Trophoblast cell (in vitro differentiated cells and primary cell): ENCODE measurements around the gene FGR.
A peak's percentile ranks its signal among the peaks of the same experiment; 100 is the strongest.

Experiments
- DNase-seq, 2 donors: peaks; one replicate each; pipeline ENCODE4 v3.0.0-alpha.2; 2016
- H2AFZ ChIP-seq: 2 replicates; pipeline ENCODE4 v1.6.1; 2013; ENCODE audit warnings: low read length, moderate library complexity, mild to moderate bottlenecking; ENCODE audit not compliant: insufficient read depth, poor library complexity
- H2AK5ac ChIP-seq: 2 replicates; pipeline ENCODE4 v1.6.1; 2013; ENCODE audit warnings: mild to moderate bottlenecking, low read length
- H2BK120ac ChIP-seq: 2 replicates; pipeline ENCODE4 v1.6.1; 2013; ENCODE audit warnings: low read length, mild to moderate bottlenecking, moderate library complexity; ENCODE audit not compliant: insufficient read depth, poor library complexity
- H2BK12ac ChIP-seq: 2 replicates; pipeline ENCODE4 v1.6.1; 2013; ENCODE audit warnings: mild to moderate bottlenecking, low read length, moderate library complexity
- H2BK5ac ChIP-seq: 2 replicates; pipeline ENCODE4 v1.6.1; 2013; ENCODE audit warnings: low read length, low read depth, moderate library complexity, mild to moderate bottlenecking; ENCODE audit not compliant: poor library complexity
- H3K14ac ChIP-seq: 2 replicates; pipeline ENCODE4 v1.6.1; 2013; ENCODE audit warnings: mild to moderate bottlenecking, low read length
- H3K18ac ChIP-seq: 2 replicates; pipeline ENCODE4 v1.6.1; 2013; ENCODE audit warnings: mild to moderate bottlenecking, low read length
- H3K23ac ChIP-seq: 2 replicates; pipeline ENCODE4 v1.6.1; 2013; ENCODE audit warnings: low read length
- H3K27ac ChIP-seq: 2 replicates; pipeline ENCODE4 v1.5.1; 2013; ENCODE audit warnings: low read depth, mild to moderate bottlenecking, inconsistent platforms, low read length, moderate library complexity
- H3K27me3 ChIP-seq: 2 replicates; pipeline ENCODE4 v1.6.1; 2013; ENCODE audit warnings: inconsistent platforms, mild to moderate bottlenecking, low read length, moderate library complexity; ENCODE audit not compliant: insufficient read depth
- H3K36me3 ChIP-seq, 2 experiments: 1 replicate in 1 of 2; 2 replicates in 1 of 2; pipeline ENCODE4 v1.6.1; 2013; ENCODE audit warnings: low read length in 2 of 2, mild to moderate bottlenecking in 2 of 2, moderate library complexity in 1 of 2; ENCODE audit not compliant: insufficient read depth in 2 of 2, control insufficient read depth in 1 of 2
- H3K4ac ChIP-seq: 2 replicates; pipeline ENCODE4 v1.6.1; 2013; ENCODE audit warnings: low read depth, mild to moderate bottlenecking, low read length, moderate library complexity
- H3K4me1 ChIP-seq, 2 experiments: 1 replicate in 1 of 2; 2 replicates in 1 of 2; pipeline ENCODE4 v1.6.1; 2013; ENCODE audit warnings: low read length in 2 of 2, mild to moderate bottlenecking in 2 of 2, moderate library complexity in 1 of 2; ENCODE audit not compliant: insufficient read depth in 2 of 2, control insufficient read depth in 1 of 2
- H3K4me2 ChIP-seq: 2 replicates; pipeline ENCODE4 v1.6.1; 2013; ENCODE audit warnings: inconsistent platforms, mild to moderate bottlenecking, low read length, moderate library complexity
- H3K4me3 ChIP-seq: 2 replicates; pipeline ENCODE4 v1.5.1; 2013; ENCODE audit warnings: mild to moderate bottlenecking, low read depth, low read length, inconsistent platforms
- H3K79me1 ChIP-seq: one replicate; pipeline ENCODE4 v1.6.1; 2013; ENCODE audit warnings: low read length
- H3K79me2 ChIP-seq: 2 replicates; pipeline ENCODE4 v1.6.1; 2013; ENCODE audit warnings: low read length, mild to moderate bottlenecking; ENCODE audit not compliant: control insufficient read depth, insufficient read depth, poor library complexity
- H3K9ac ChIP-seq: 2 replicates; pipeline ENCODE4 v1.6.1; 2013; ENCODE audit warnings: mild to moderate bottlenecking, low read length
- H3K9me3 ChIP-seq: 2 replicates; pipeline ENCODE4 v1.6.1; 2013; ENCODE audit warnings: low read depth, mild to moderate bottlenecking, control low read depth, inconsistent platforms, low read length; ENCODE audit not compliant: insufficient read depth
- H4K12ac ChIP-seq: 2 replicates; pipeline ENCODE4 v1.6.1; 2013; ENCODE audit warnings: low read depth, mild to moderate bottlenecking, low read length, moderate library complexity
- H4K8ac ChIP-seq: 2 replicates; pipeline ENCODE4 v1.6.1; 2013; ENCODE audit warnings: low read depth, mild to moderate bottlenecking, low read length, moderate library complexity
- H4K91ac ChIP-seq: one replicate; pipeline ENCODE4 v1.6.1; 2013; ENCODE audit warnings: low read depth, mild to moderate bottlenecking, low read length, moderate library complexity
- WGBS: extraction: QIAGEN DNeasy Blood & Tissue Kit; methylation state at CpG from one replicate; pipeline ENCODE4 v1.1.7; 2013; ENCODE audit warnings: missing lambda C conversion rate; ENCODE audit not compliant: insufficient read length, insufficient coverage; ENCODE audit errors: extremely low coverage; 5-methylcytosine and 5-hydroxymethylcytosine counted together

Gene FGR

DNA sequence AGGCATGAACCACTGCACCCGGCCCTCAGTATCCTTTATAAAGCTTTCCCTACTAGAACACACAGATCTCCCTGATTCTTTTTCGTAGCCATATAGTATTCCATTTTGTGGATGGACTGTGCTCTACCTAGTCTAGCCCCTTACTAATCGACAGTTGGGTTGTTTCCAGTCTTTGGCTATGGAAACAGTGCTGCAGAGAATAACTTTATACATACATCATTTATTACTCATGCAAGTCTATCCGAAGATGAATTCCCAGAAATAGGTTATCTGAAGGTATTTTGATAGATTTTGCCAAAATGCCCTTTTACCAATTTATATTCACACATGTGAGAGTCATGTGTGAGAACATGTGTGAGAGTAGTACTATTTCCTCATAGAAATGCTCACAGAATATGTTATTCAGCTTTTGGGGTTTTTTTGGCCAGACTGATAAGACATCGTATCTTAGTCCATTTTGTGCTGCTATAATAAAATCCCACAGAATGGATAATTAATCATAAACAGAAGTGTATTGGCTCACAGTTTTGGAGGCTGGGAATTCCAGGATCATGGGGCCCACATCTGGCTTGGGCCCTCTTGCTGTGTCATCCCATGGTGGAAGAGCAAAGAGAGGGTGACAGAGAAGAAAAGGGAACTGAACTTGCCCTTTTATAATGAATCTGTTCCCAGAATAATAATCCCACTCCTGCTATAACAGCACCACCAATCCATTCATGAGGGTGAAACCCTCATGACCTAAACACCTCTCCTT, 17.3 kb upstream of the FGR start:
- H2AFZ ChIP-seq: no peak overlapping the region
- no peak overlapping the region for H2BK12ac ChIP-seq
- H3K14ac ChIP-seq: no peak overlapping the region
- no peak overlapping the region for H3K4me3 ChIP-seq
- peaks cover 5 to 12% of the 10 kb centered on the region in 2 experiments for H3K4me1 ChIP-seq
- no peak overlapping the region for H4K8ac ChIP-seq
- no peak overlapping the region for H2AK5ac ChIP-seq
- no peak overlapping the region for H4K12ac ChIP-seq
- H2BK5ac ChIP-seq: no peak overlapping the region
- WGBS: no CpG with 5 or more reads among the region's 5 CpGs
- DNase-seq: no peak
- no peaks in the 10 kb centered on the region for H3K79me2 ChIP-seq
- H4K91ac ChIP-seq: no peak overlapping the region
- no peaks in the 10 kb centered on the region for H3K27me3 ChIP-seq
- H3K23ac ChIP-seq: no peak overlapping the region
- no peak overlapping the region for H3K4ac ChIP-seq
- no peak overlapping the region for H3K27ac ChIP-seq
- H2BK120ac ChIP-seq: no peak overlapping the region
- H3K9me3 ChIP-seq: peaks cover 3% of the 10 kb centered on the region
- no peaks in the 10 kb centered on the region for H3K36me3 ChIP-seq
- H3K79me1 ChIP-seq: no peaks in the 10 kb centered on the region
- H3K4me2 ChIP-seq: no peak overlapping the region
- no peak overlapping the region for H3K18ac ChIP-seq
- no peak overlapping the region for H3K9ac ChIP-seq

DNA sequence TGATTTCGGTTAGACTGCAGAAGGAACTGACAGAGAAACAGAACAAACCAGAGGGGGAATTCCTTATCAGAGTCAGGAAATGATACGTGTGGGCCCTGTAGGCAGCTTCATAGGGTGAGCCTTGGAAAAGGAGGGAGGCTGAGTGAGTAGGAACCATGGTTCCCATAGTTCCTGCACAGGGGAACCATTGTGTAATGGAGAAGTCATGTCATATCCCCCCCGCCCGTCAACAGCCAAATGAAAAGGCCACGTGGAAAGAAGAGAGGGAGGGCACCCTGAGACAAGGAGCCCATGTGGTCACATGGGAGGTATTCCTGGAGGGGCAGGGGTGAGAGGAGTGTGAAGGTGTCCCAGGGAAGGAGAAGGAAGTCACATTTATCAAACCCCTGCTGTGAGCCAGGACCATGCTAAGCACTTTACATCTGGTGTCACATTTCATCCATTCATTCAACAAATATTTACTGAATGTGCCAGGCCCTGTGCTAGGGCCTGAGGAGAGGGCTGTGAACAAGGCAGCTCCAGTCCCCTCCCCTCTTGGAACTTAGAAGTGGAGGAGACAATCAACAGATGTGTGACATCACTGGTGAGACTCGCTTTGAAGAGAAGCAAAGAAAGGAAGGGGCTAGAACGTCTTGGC, 15.7 kb upstream of the FGR start:
- Histone ChIP-seq H2BK12ac (no peak overlapping the region), H3K9me3 (peaks cover 3% of the 10 kb centered on the region)
- no CpG with 5 or more reads among the region's 7 CpGs for WGBS

GRCh38 chr1:27650171-27650538, 15.2 kb upstream of the FGR start:
- H2BK12ac ChIP-seq: peak overlapping the region; percentile 41
- no peak overlapping the region for H4K12ac ChIP-seq
- no peaks in the 10 kb centered on the region for H3K27me3 ChIP-seq
- H3K18ac ChIP-seq: no peak overlapping the region
- no peak overlapping the region for H2AK5ac ChIP-seq
- no peak overlapping the region for H3K9ac ChIP-seq
- no peak overlapping the region for H2AFZ ChIP-seq
- WGBS: no CpG with 5 or more reads among the region's 1 CpG
- H3K14ac ChIP-seq: no peak overlapping the region
- no peaks in the 10 kb centered on the region for H3K79me2 ChIP-seq
- H3K23ac ChIP-seq: no peak overlapping the region
- DNase-seq: no peak
- peaks cover 5 to 10% of the 10 kb centered on the region in 2 experiments for H3K4me1 ChIP-seq
- H4K91ac ChIP-seq: no peak overlapping the region
- no peak overlapping the region for H3K4ac ChIP-seq
- peaks cover 2% of the 10 kb centered on the region for H3K9me3 ChIP-seq
- H3K4me3 ChIP-seq: no peak overlapping the region
- H2BK5ac ChIP-seq: no peak overlapping the region
- no peak overlapping the region for H2BK120ac ChIP-seq
- no peak overlapping the region for H3K4me2 ChIP-seq
- no peaks in the 10 kb centered on the region for H3K36me3 ChIP-seq
- no peak overlapping the region for H4K8ac ChIP-seq
- H3K27ac ChIP-seq: no peak overlapping the region
- H3K79me1 ChIP-seq: no peaks in the 10 kb centered on the region

More for the DNA sequence above, 15.7 kb upstream of the FGR start:
- no peak overlapping the region for H3K14ac ChIP-seq
- H3K36me3 ChIP-seq: no peaks in the 10 kb centered on the region
- H3K4me2 ChIP-seq: no peak overlapping the region
- H3K4me3 ChIP-seq: no peak overlapping the region
- H3K18ac ChIP-seq: no peak overlapping the region
- no peak overlapping the region for H4K12ac ChIP-seq
- H3K4me1 ChIP-seq: peaks cover 5 to 12% of the 10 kb centered on the region in 2 experiments
- no peak overlapping the region for H3K27ac ChIP-seq
- no peak overlapping the region for H4K8ac ChIP-seq
- no peak overlapping the region for H3K9ac ChIP-seq
- H2AFZ ChIP-seq: no peak overlapping the region
- H2AK5ac ChIP-seq: no peak overlapping the region
- no peaks in the 10 kb centered on the region for H3K27me3 ChIP-seq
- H3K23ac ChIP-seq: no peak overlapping the region
- no peak overlapping the region for H2BK5ac ChIP-seq
- no peaks in the 10 kb centered on the region for H3K79me1 ChIP-seq
- no peak overlapping the region for H3K4ac ChIP-seq
- DNase-seq: peak; percentile 74 to 84
- no peak overlapping the region for H2BK120ac ChIP-seq
- H3K79me2 ChIP-seq: no peaks in the 10 kb centered on the region
- H4K91ac ChIP-seq: no peak overlapping the region

DNA sequence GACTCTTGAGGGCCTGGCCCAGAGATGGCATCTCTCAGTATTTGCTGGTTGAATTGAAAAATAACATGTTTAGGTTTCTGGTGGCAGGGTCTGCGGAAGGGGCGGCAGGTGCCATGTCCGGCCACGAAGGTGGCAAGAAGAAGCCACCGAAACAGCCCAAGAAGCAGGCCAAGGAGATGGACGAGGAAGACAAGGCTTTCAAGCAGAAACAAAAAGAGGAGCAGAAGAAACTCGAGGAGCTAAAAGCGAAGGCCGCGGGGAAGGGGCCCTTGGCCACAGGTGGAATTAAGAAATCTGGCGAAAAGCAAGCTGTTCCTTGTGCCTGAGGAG, 14.3 kb upstream of the FGR start:
- no peaks in the 10 kb centered on the region for H3K79me2 ChIP-seq
- no peak overlapping the region for H2BK5ac ChIP-seq
- no peaks in the 10 kb centered on the region for H3K9me3 ChIP-seq
- H3K27me3 ChIP-seq: no peaks in the 10 kb centered on the region
- no peak overlapping the region for H3K4me3 ChIP-seq
- no peak overlapping the region for H3K18ac ChIP-seq
- H2AK5ac ChIP-seq: no peak overlapping the region
- H2AFZ ChIP-seq: no peak overlapping the region
- DNase-seq: no peak
- peaks cover 5 to 9% of the 10 kb centered on the region in 2 experiments for H3K4me1 ChIP-seq
- WGBS: no CpG with 5 or more reads among the region's 11 CpGs
- H3K4me2 ChIP-seq: no peak overlapping the region
- H4K91ac ChIP-seq: no peak overlapping the region
- no peak overlapping the region for H3K27ac ChIP-seq
- no peaks in the 10 kb centered on the region for H3K79me1 ChIP-seq
- H3K36me3 ChIP-seq: no peaks in the 10 kb centered on the region
- no peak overlapping the region for H2BK120ac ChIP-seq
- no peak overlapping the region for H4K8ac ChIP-seq
- no peak overlapping the region for H3K4ac ChIP-seq
- no peak overlapping the region for H4K12ac ChIP-seq
- no peak overlapping the region for H2BK12ac ChIP-seq
- no peak overlapping the region for H3K9ac ChIP-seq
- H3K14ac ChIP-seq: no peak overlapping the region
- no peak overlapping the region for H3K23ac ChIP-seq
